HCT116 (cell line): Measurements from ENCODE around the gene KRT73. TPM values are rescaled to one million over a fixed set of nuclear protein-coding genes. Genes with fewer than 3 reads are reported as not detected.

Experiments
- ATAC-seq: fragments of 200-7000 bp; cut with Tn5 transposase; 2 replicates; pipeline ENCODE4 v1.9.1; 2020; ENCODE audit warnings: mild to moderate bottlenecking, moderate library complexity
- BruUV-seq: library from RNA; stranded (reverse); fragments of 400-500 nt; replicated peaks from 2 replicates; lab custom pipeline; 2021; lab: Mats Ljungman, UMichigan
- CTCF ChIA-PET: fragments of 300-600 bp; sonication (Branson Sonifier 250); formaldehyde crosslinking; loops from one replicate; lab custom pipeline; 2021; ENCODE audit warnings: antibody characterized with exemption; lab: Charles Lee
- POLR2A ChIA-PET: fragments of 300-600, 350-600 bp; sonication (Branson Sonifier 250); formaldehyde crosslinking; loops from one replicate; lab custom pipeline; 2021; ENCODE audit warnings: antibody characterized with exemption; lab: Charles Lee
- RAD21 ChIA-PET, 2 experiments: fragments of 300-600 bp; sonication (Branson Sonifier 250); formaldehyde crosslinking; loops; one replicate each; lab custom pipeline; 2023; ENCODE audit warnings: low total read pairs in 2 of 2; ENCODE audit not compliant: uncharacterized antibody in 2 of 2, unreplicated experiment in 2 of 2, low non-redundant PET in 1 of 2; lab: Charles Lee
- DNase-seq: peaks from one replicate; pipeline ENCODE4 v3.0.0-alpha.2; 2010; ENCODE audit warnings: low read depth, low spot score
- H2AFZ ChIP-seq: fragments of 200-600 bp; shearing (Covaris generic), sonication (generic); 2 replicates; pipeline ENCODE4 v1.6.1; 2017; ENCODE audit warnings: low read depth, mixed run types, mixed read lengths, antibody characterized with exemption, low read length; ENCODE audit not compliant: poor library complexity, severe bottlenecking
- H3K27ac ChIP-seq: 2 replicates; pipeline ENCODE4 v1.5.1; 2012; ENCODE audit warnings: low read depth, low read length
- H3K27me3 ChIP-seq: fragments of 200-600 bp; sonication (generic); 2 replicates; pipeline ENCODE4 v1.6.1; 2016; ENCODE audit warnings: mixed run types, low read length, mixed read lengths; ENCODE audit not compliant: insufficient read depth
- H3K36me3 ChIP-seq, 2 experiments: fragments of 200-500 bp in 1 of 2; fragments of 200-600 bp in 1 of 2; sonication (Bioruptor generic) in 1 of 2; sonication (generic) in 1 of 2; 2 replicates each; pipeline versions ENCODE4 v1.5.1 to v1.6.1; 2014 to 2016; ENCODE audit warnings: low read length in 2 of 2, inconsistent platforms in 1 of 2, mixed read lengths in 1 of 2, mixed run types in 1 of 2; ENCODE audit not compliant: insufficient read depth in 2 of 2, control insufficient read depth in 1 of 2
- H3K4me1 ChIP-seq, 2 experiments: fragments of 200-600 bp in 1 of 2; sonication (generic) in 1 of 2; 2 replicates each; pipeline versions ENCODE4 v1.5.1 to v1.6.1; 2012 to 2017; ENCODE audit warnings: low read length in 2 of 2, inconsistent platforms in 1 of 2, mild to moderate bottlenecking in 1 of 2, mixed read lengths in 1 of 2, mixed run types in 1 of 2, moderate library complexity in 1 of 2; ENCODE audit not compliant: insufficient read depth in 2 of 2, control insufficient read depth in 1 of 2
- H3K4me2 ChIP-seq: fragments of 200-600 bp; sonication (generic); 2 replicates; pipeline ENCODE4 v1.6.1; 2017; ENCODE audit warnings: mixed run types, low read length, mixed read lengths
- H3K4me3 ChIP-seq, 2 experiments: fragments of 200-600 bp in 1 of 2; sonication (generic) in 1 of 2; replicated peaks in 1 of 2; 2 replicates each; pipeline ENCODE4 v1.5.1; 2011 to 2016; ENCODE audit warnings: low read length in 2 of 2, control low read depth in 1 of 2, low read depth in 1 of 2, mild to moderate bottlenecking in 1 of 2, mixed read lengths in 1 of 2, mixed run types in 1 of 2
- H3K79me2 ChIP-seq: fragments of 200-600 bp; sonication (generic); 2 replicates; pipeline ENCODE4 v1.6.1; 2017; ENCODE audit warnings: mild to moderate bottlenecking, mixed run types, low read length, moderate library complexity, mixed read lengths; ENCODE audit not compliant: insufficient read depth
- H3K9ac ChIP-seq: fragments of 200-600 bp; sonication (generic); 2 replicates; pipeline ENCODE4 v1.6.1; 2016; ENCODE audit warnings: low read length, mixed read lengths
- H3K9me2 ChIP-seq: fragments of 200-600 bp; sonication (generic), shearing (Covaris generic); 2 replicates; pipeline ENCODE4 v1.6.1; 2017; ENCODE audit warnings: mixed run types, mild to moderate bottlenecking, moderate library complexity; ENCODE audit not compliant: insufficient read depth
- H3K9me3 ChIP-seq, 2 experiments: fragments of 200-500 bp in 1 of 2; fragments of 200-600 bp in 1 of 2; sonication (Bioruptor generic) in 1 of 2; sonication (generic) in 1 of 2; 2 replicates each; pipeline ENCODE4 v1.6.1; 2014 to 2017; ENCODE audit warnings: low read length in 2 of 2, mixed read lengths in 2 of 2, inconsistent platforms in 1 of 2, low read depth in 1 of 2, mild to moderate bottlenecking in 1 of 2, mixed run types in 1 of 2, moderate library complexity in 1 of 2; ENCODE audit not compliant: control insufficient read depth in 1 of 2, insufficient read depth in 1 of 2
- H4K20me1 ChIP-seq: fragments of 200-600 bp; sonication (generic), shearing (Covaris generic); 2 replicates; pipeline ENCODE4 v1.6.1; 2017; ENCODE audit warnings: mixed run types, mild to moderate bottlenecking, moderate library complexity; ENCODE audit not compliant: insufficient read depth
- SRF ChIP-seq: IDR thresholded peaks from 2 replicates; pipeline ENCODE4 v1.6.1; 2012; ENCODE audit warnings: low read depth
- TCF7L2 ChIP-seq: IDR thresholded peaks from 2 replicates; pipeline ENCODE4 v1.7.0; 2011; ENCODE audit warnings: borderline replicate concordance, inconsistent platforms; ENCODE audit not compliant: insufficient read depth, insufficient read length; ENCODE audit errors: extremely low read depth
- intact Hi-C: fragments of 100-400 bp; cut with micrococcal nuclease; formaldehyde crosslinking; loops from 2 replicates; pipeline ENCODE4 v1.10.0; 2022
- total RNA-seq: library from RNA; stranded (reverse); gene quantifications from one replicate; pipeline ENCODE4 v1.2.1, GENCODE V29; 2021; ENCODE audit not compliant: unreplicated experiment
- TF ChIP-seq, protein P1 (sequence below): IDR thresholded peaks from 2 replicates; pipeline ENCODE4 v1.6.1; 2011; ENCODE audit warnings: mild to moderate bottlenecking, low read length, moderate library complexity; ENCODE audit not compliant: insufficient replicate concordance; ENCODE audit errors: extremely low read depth

Gene KRT73
- total RNA-seq, 1 experiment from 2014 or later = not detected

DNA sequence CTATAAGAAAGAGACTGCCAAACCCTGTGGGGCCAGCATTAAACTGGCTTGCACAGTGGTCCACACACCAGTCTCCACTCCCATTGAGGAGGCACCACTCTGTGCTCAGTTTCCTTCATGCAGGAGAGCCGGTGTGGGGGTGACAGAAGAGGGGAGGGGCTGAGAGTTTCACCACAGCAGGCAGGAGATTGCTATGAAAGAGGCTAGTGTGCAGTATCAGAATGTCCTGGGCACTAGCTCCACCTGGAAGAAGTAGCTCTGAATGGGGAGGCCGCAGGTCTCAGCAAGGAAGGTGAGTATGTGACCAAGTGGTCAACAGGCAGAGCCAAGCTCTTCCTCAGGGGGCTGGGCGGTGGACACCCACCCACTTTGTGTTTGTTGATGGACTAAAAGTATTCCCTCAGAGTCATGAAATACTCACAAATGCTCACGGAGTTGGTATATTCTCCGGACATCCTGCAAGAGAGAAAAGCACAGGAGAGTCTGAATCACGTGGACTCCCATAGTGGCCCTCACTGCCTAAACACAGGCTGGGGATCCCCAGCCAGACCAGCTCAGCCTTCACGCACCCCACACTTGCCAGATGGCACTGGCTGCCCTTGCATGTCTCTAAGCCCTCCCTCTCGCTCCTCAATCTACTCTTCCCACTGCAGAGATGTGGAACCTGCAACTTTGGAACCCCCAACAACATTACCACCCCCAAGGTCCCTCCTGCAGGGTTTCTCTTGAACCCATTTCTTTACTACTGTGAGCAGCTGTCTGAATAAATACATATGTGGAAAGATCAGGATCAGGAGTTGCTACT is 9.3 kb downstream of the KRT73 start:
- TF ChIP-seq, protein P1, sequence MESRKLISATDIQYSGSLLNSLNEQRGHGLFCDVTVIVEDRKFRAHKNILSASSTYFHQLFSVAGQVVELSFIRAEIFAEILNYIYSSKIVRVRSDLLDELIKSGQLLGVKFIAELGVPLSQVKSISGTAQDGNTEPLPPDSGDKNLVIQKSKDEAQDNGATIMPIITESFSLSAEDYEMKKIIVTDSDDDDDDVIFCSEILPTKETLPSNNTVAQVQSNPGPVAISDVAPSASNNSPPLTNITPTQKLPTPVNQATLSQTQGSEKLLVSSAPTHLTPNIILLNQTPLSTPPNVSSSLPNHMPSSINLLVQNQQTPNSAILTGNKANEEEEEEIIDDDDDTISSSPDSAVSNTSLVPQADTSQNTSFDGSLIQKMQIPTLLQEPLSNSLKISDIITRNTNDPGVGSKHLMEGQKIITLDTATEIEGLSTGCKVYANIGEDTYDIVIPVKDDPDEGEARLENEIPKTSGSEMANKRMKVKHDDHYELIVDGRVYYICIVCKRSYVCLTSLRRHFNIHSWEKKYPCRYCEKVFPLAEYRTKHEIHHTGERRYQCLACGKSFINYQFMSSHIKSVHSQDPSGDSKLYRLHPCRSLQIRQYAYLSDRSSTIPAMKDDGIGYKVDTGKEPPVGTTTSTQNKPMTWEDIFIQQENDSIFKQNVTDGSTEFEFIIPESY = no peak
- DNase-seq = no peak
- ChIA-PET RAD21 (no interaction called here), CTCF (no interaction called here), POLR2A (interaction anchor here (0.6 kb wide), 1 partner anchor 969 kb away, joined by 5 read pairs; no protein-coding TSS in a partner anchor)
- no peaks in the 10 kb centered on the region for H3K9me2 ChIP-seq
- no peaks in the 10 kb centered on the region for H3K9me3 ChIP-seq
- peaks cover 0 to 6% of the 10 kb centered on the region in 2 experiments; a peak in 1 of 4 replicates for H3K4me1 ChIP-seq
- H4K20me1 ChIP-seq = no peaks in the 10 kb centered on the region
- BruUV-seq = no TSS peak
- no peak overlapping the region for H3K9ac ChIP-seq
- intact Hi-C loops = no loop called here
- H3K79me2 ChIP-seq = no peaks in the 10 kb centered on the region
- ATAC-seq = no peak
- H3K4me3 ChIP-seq = no peak overlapping the region
- H3K36me3 ChIP-seq = no peaks in the 10 kb centered on the region
- H3K27me3 ChIP-seq = no peaks in the 10 kb centered on the region
- H2AFZ ChIP-seq = no peak overlapping the region
- no peak overlapping the region for H3K27ac ChIP-seq
- no peak overlapping the region for H3K4me2 ChIP-seq

DNA sequence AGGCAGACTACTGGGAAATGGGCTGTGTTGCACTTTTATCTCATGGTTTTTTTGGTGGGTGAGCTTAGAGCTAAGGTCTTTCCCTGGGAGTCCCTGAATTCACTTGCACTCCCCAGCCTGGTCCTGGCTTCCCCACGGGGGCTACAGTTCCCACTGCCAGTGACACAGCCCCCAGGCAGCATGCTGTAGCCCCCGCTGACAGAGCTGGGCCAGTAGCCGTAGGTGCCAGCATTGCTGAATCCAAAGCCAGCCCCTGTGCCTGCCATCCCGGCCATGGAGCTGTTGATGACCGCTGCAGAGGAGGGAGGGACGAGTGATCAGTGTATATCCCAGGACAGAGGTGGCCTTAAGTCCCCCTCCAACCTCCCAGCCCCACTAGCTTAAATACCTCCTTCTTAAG is 10.2 kb downstream of the KRT73 start:
- Histone ChIP-seq H3K79me2 (no peaks in the 10 kb centered on the region), H3K9ac (no peak overlapping the region), H3K4me1 (peaks cover 0 to 15% of the 10 kb centered on the region in 2 experiments; a peak in 3 of 4 replicates), H4K20me1 (no peaks in the 10 kb centered on the region), H3K9me2 (no peaks in the 10 kb centered on the region), H3K36me3 (no peaks in the 10 kb centered on the region), H3K9me3 (no peaks in the 10 kb centered on the region), H3K27ac (no peak overlapping the region), H3K27me3 (no peaks in the 10 kb centered on the region), H2AFZ (no peak overlapping the region), H3K4me2 (no peak overlapping the region), H3K4me3 (no peak overlapping the region)
- POLR2A ChIA-PET = no interaction called here
- RAD21 ChIA-PET = no interaction called here
- no TSS peak for BruUV-seq
- intact Hi-C loops = no loop called here
- TF ChIP-seq TCF7L2 (no peak), SRF (no peak)
- no peak for ATAC-seq
- CTCF ChIA-PET = no interaction called here
- no peak for DNase-seq
